Measurements from ENCODE around the gene GNB4. TPM values are rescaled to one million over a fixed set of nuclear protein-coding genes. Genes with fewer than 3 reads are reported as not detected.

Gene GNB4
- total RNA-seq, 1 experiment from 2014 or later: 6.3 TPM

DNA sequence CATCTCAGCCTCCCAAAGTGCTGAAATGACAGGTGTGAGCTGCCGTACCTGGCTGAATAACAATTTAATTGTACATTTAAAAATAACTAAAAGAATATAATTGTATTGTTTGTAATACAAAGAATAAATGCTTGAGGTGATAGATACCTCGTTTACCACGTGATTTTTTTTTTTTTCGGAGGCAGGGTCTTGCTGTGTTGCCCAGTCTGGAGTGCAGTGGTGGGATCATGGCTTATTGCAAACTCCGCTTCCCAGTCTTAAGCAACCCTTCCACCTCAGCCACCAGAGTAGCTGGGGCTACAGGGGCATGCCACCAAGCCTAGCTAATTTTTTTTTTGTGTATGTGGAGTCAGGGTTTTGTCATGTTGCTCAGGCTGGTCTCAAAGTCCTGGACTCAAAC is 87.9 kb downstream of the GNB4 start:
- ChIA-PET POLR2A (ENCODE audit: unreplicated experiment) (no interaction called here), CTCF (no interaction called here)
- H3K9ac ChIP-seq (ENCODE audit: low read length): no peak overlapping the region
- TF ChIP-seq EZH2phosphoT487 (IDR thresholded peaks at IDR 0.05; ENCODE audit: borderline replicate concordance, low read length) (no peak), EZH2 (IDR thresholded peaks at IDR 0.05; ENCODE audit: low read length, unreplicated experiment) (no peak)
- TF ChIP-seq, protein P1, sequence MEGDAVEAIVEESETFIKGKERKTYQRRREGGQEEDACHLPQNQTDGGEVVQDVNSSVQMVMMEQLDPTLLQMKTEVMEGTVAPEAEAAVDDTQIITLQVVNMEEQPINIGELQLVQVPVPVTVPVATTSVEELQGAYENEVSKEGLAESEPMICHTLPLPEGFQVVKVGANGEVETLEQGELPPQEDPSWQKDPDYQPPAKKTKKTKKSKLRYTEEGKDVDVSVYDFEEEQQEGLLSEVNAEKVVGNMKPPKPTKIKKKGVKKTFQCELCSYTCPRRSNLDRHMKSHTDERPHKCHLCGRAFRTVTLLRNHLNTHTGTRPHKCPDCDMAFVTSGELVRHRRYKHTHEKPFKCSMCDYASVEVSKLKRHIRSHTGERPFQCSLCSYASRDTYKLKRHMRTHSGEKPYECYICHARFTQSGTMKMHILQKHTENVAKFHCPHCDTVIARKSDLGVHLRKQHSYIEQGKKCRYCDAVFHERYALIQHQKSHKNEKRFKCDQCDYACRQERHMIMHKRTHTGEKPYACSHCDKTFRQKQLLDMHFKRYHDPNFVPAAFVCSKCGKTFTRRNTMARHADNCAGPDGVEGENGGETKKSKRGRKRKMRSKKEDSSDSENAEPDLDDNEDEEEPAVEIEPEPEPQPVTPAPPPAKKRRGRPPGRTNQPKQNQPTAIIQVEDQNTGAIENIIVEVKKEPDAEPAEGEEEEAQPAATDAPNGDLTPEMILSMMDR (conservative IDR thresholded peaks at IDR 0.05; ENCODE audit: low read depth, low read length): no peak
- DNase-seq (no peak), ATAC-seq (no peak)
- H3K4me3 ChIP-seq (ENCODE audit: low read length): no peak overlapping the region
- no peaks in the 10 kb centered on the region for H3K4me1 ChIP-seq (ENCODE audit: insufficient read depth, low read length)
- no peaks in the 10 kb centered on the region for H4K20me1 ChIP-seq (ENCODE audit: low read length)
- H2AFZ ChIP-seq (ENCODE audit: low read length): no peak overlapping the region
- no peaks in the 10 kb centered on the region for H3K9me2 ChIP-seq (replicated peaks; ENCODE audit: low read length)
- H3K36me3 ChIP-seq (ENCODE audit: low read depth, low read length): peaks cover 22% of the 10 kb centered on the region
- no peaks in the 10 kb centered on the region for H3K79me2 ChIP-seq (ENCODE audit: low read length)
- intact Hi-C loops (cut with micrococcal nuclease): no loop called here
- H3K9me3 ChIP-seq (ENCODE audit: low read length): no peaks in the 10 kb centered on the region
- H3F3A ChIP-seq (ENCODE audit: low read length, unreplicated experiment): no peaks in the 10 kb centered on the region
- H3K27ac ChIP-seq (ENCODE audit: low read length): no peak overlapping the region
- H3K4me2 ChIP-seq (ENCODE audit: low read length): no peak overlapping the region
- no TSS peak for BruUV-seq (replicated peaks)
- no peaks in the 10 kb centered on the region for H3K27me3 ChIP-seq (ENCODE audit: low read length)

DNA sequence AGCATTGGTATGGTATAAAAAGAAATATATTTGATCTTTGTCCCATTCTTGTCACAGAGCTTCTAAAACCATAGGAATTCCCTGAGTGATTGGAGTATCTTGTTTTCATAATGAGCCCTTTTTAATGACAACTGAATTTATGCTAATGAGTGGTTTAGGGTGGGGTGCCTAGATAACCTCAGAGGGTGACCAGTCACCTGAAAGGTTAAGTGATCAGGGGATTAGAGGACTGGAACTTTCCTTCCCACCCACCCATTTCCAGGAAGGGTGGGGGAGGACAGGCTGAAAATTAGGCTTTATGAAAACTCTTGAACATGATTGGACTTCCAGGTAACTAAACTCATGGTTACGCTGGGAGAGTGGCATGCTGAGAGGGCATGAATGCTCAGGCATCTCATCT is 95.3 kb downstream of the GNB4 start:
- POLR2A ChIA-PET (ENCODE audit: unreplicated experiment): no interaction called here
- DNase-seq: no peak
- Histone ChIP-seq H3K9me2 (replicated peaks; ENCODE audit: low read length) (no peaks in the 10 kb centered on the region), H4K20me1 (ENCODE audit: low read length) (no peaks in the 10 kb centered on the region), H3K9me3 (ENCODE audit: low read length) (no peaks in the 10 kb centered on the region), H3K36me3 (ENCODE audit: low read depth, low read length) (peaks cover 35% of the 10 kb centered on the region), H3K9ac (ENCODE audit: low read length) (no peak overlapping the region), H3F3A (ENCODE audit: low read length, unreplicated experiment) (no peaks in the 10 kb centered on the region), H3K79me2 (ENCODE audit: low read length) (no peaks in the 10 kb centered on the region), H3K27me3 (ENCODE audit: low read length) (no peaks in the 10 kb centered on the region), H3K4me1 (ENCODE audit: insufficient read depth, low read length) (no peaks in the 10 kb centered on the region), H3K4me2 (ENCODE audit: low read length) (no peak overlapping the region), H3K4me3 (ENCODE audit: low read length) (no peak overlapping the region), H3K27ac (ENCODE audit: low read length) (no peak overlapping the region), H2AFZ (ENCODE audit: low read length) (no peak overlapping the region)
- no peak for ATAC-seq
- intact Hi-C loops (cut with micrococcal nuclease): no loop called here
- CTCF ChIA-PET: no interaction called here
- no TSS peak for BruUV-seq (replicated peaks)
- TF ChIP-seq EZH2phosphoT487 (IDR thresholded peaks at IDR 0.05; ENCODE audit: borderline replicate concordance, low read length) (no peak), EZH2 (IDR thresholded peaks at IDR 0.05; ENCODE audit: low read length, unreplicated experiment) (no peak)
- TF ChIP-seq, protein P1 (conservative IDR thresholded peaks at IDR 0.05; ENCODE audit: low read depth, low read length): no peak

DNA sequence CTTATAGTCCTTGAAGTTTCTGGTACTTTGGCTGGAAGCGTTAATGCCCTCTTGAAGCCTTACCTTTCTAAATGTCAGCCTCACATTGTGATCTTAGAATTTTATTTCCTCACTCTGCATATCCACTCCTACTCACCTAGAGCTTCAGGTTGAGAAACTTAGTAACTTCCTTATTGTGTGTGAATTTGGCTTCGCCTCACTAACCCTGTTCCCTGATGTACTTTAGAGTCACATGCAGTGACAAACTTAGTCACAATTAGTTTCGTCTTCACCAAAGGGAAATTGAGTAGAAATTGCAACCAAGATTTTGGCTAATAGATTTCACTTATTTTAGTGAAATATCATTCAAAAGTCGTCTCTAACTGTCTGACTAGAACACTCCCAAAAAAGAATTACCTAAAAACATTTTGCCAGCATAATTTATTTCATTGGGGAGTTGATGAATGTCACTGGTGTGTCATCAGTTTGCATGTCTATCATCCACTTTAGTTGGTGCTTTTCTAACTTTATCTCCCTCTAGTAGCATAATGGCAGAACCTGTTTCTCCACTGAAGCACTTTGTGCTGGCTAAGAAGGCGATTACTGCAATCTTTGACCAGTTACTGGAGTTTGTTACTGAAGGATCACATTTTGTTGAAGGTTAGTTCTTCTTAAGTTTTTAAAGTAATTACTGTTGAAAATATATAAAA is 102.8 kb downstream of the GNB4 start:
- Histone ChIP-seq H3K79me2 (ENCODE audit: low read length) (peaks cover 26% of the 10 kb centered on the region), H3K36me3 (ENCODE audit: low read depth, low read length) (peaks cover 2% of the 10 kb centered on the region), H2AFZ (ENCODE audit: low read length) (peak overlapping the region; percentile 95), H3K9ac (ENCODE audit: low read length) (peak overlapping the region; percentile 67), H3K4me2 (ENCODE audit: low read length) (peak overlapping the region; percentile 88), H3F3A (ENCODE audit: low read length, unreplicated experiment) (no peaks in the 10 kb centered on the region), H3K9me2 (replicated peaks; ENCODE audit: low read length) (no peaks in the 10 kb centered on the region), H4K20me1 (ENCODE audit: low read length) (no peaks in the 10 kb centered on the region), H3K9me3 (ENCODE audit: low read length) (no peaks in the 10 kb centered on the region), H3K27ac (ENCODE audit: low read length) (peak overlapping the region; percentile 12; the same call in 1 of the 2 replicates), H3K27me3 (ENCODE audit: low read length) (no peaks in the 10 kb centered on the region), H3K4me3 (ENCODE audit: low read length) (peak overlapping the region; percentile 89), H3K4me1 (ENCODE audit: insufficient read depth, low read length) (peaks cover 13% of the 10 kb centered on the region)
- DNase-seq: peak; percentile 56
- intact Hi-C loops (cut with micrococcal nuclease): loop anchor here (5.0 kb wide), 1 partner anchor 104 kb away; the partner anchor contains the start of gene GNB4
- CTCF ChIA-PET: no interaction called here
- POLR2A ChIA-PET (ENCODE audit: unreplicated experiment): no interaction called here
- TSS peak; percentile 70 for BruUV-seq (replicated peaks)
- 0 out of 2 replicates have a peak, but pooled peaks have one; percentile 4 for ATAC-seq
- no peak for TF ChIP-seq EZH2 (IDR thresholded peaks at IDR 0.05; ENCODE audit: low read length, unreplicated experiment)
- TF ChIP-seq, protein P1 (conservative IDR thresholded peaks at IDR 0.05; ENCODE audit: low read depth, low read length): no peak
- no peak for TF ChIP-seq EZH2phosphoT487 (IDR thresholded peaks at IDR 0.05; ENCODE audit: borderline replicate concordance, low read length)
